HG03565 (cell line): Measurements from ENCODE around the gene RCOR3.
"Not testable (repeated sequence)": the region's sequence is repeated elsewhere in the genome, so short reads cannot be mapped to it uniquely, and the experiment has no call there.

Source experiments
- ATAC-seq: cut with Tn5 transposase; IDR thresholded peaks from one replicate; pipeline ENCODE4 v1.9.1; 2021; ENCODE audit warnings: mild to moderate bottlenecking, moderate library complexity; ENCODE audit not compliant: unreplicated experiment

The RCOR3 gene

DNA sequence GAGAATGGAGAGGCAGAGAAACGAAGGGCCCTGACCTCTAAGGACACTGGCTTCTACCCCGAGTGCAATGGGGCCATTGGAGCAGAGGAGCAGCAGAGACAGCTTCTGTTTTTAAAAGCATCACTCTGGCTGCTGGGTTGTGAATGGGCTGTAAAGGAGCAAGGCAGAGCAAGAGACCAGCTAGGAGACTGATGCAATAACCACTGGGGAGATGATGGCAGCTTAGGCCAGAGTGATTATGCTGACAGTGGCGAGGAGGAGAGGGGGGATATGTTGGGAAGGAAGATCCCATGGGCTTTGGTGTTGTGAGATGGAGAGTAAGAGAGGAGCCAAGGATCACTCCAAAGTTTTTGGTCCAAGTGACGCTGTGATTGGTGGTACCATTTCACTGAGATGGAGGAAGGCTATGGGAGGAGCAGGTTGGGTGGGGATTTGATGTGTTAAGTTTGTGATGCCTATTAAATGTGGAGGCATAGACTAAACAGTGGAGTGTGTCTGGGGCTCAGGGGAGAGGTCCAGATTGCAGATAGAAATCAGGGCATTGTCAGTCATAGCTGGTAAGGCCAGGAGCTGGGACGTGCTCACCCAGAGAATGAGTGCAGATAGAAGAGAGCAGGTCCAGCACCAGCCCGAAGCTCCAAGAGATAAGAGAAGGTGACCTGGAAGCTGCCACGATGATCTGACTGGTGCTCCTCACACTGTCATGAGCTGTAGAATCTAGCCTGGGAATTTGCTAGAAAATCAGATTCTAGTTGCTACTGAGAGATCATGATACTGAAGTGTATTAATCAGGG lies 78.5 kb downstream of the RCOR3 start:
- ATAC-seq = no peak

DNA sequence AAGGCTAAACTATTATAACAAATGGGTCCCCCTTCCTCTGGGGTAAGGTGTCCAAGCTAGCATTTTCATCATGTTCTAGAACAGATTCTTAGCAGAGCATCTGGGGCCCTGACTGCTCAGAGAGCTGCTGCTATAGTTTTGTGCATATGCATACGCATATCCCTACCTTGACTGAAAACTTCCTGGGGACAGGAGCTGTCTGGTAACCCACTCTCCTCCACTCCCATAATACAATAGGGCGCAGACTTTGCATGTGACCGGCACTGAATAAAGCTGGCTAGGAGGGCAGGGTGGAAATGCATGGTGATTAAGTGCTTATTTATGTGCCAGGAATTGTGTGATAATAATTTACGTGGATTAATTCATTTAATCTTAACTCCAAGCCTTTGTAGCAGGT lies 79.1 kb downstream of the RCOR3 start:
- ATAC-seq = no peak

DNA sequence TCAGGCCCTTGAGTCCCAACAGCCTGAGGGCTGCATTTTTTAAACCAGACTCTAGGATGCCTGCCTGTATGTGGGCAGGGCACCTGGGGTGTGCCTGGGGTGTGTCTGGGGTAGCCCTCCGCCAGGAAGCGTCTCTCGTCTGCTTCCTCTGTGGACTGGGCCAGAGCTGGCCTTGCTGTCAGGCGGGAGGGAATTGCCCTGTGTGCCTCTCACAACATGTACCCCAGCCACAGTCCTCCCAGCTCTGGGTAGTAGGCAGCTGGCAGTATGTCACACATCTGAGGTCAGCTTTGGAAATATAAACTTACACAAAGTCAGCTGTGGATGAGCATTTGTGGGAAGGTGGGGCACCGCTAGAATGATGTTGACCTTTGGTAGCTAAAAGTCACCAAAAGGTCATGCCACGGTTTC lies 80.5 kb downstream of the RCOR3 start:
- ATAC-seq = no peak

DNA sequence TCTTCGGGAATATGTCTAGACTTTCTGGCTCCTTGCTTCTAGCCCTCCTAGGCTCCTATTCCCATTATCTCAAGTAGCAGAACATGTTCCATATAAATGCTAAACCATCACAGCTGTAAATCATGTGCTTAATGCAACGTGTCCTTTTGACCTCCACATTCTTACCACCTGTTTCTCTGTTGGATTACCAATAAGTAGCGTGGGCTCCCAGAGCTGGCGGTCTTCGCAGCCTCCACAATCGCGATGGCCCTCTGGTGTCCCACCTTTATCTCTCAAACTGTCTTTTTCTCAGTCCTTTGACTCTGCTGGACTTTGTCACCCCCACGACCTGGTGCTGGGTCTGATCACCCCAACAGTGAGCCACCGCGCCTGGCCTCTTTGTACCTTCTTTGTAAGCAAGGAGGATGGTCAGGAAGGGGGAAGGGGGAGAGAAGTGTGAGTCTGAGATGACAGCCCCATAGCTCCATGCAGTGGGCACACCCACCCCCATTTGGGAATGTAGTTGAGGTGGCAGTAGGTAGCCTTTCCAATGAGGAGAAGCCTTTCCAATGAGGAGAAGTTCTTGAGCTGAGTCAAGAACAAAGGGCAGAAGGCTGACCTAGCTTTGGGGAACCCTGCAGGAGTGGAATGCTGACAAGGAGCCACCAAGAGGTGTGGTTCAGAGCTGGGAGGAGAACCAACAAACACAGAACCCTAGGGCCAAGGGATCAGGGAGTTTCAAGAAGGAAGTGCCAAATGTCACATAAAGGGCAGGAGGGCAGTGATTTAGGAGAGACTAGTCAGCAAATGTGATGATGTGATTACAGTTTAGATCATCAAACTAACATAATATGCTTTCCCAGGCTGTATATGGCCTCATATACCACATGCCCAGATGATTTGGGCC lies 81.7 kb downstream of the RCOR3 start:
- ATAC-seq = no peak

GRCh38 chr1:211341999-211342398 lies 82.8 kb downstream of the RCOR3 start:
- no peak for ATAC-seq

DNA sequence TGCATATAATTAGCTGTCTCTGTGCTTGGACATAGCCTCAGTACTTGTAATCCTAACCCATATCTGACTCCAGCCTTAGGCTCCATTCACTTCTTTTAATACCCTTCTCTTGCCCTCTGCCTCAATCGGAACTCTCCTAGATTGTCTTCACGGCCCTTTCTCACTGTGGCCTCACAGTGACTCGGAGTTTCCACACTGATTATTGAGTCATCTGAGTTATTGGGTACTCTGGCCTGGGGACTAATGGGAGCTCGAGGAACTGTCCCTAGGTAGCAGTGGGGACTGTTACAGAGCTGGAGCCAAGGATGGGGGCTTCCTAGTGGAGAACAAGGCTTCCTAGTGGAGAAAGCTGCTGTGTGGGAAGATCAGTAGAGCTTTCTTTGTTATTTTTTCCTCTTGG lies 84.4 kb downstream of the RCOR3 start:
- no peak for ATAC-seq

GRCh38 chr1:211344152-211344618 lies 85.0 kb downstream of the RCOR3 start:
- ATAC-seq = no peak

GRCh38 chr1:211345719-211346118 lies 86.6 kb downstream of the RCOR3 start:
- no peak for ATAC-seq

GRCh38 chr1:211347077-211347844 lies 88.1 kb downstream of the RCOR3 start:
- no peak for ATAC-seq

DNA sequence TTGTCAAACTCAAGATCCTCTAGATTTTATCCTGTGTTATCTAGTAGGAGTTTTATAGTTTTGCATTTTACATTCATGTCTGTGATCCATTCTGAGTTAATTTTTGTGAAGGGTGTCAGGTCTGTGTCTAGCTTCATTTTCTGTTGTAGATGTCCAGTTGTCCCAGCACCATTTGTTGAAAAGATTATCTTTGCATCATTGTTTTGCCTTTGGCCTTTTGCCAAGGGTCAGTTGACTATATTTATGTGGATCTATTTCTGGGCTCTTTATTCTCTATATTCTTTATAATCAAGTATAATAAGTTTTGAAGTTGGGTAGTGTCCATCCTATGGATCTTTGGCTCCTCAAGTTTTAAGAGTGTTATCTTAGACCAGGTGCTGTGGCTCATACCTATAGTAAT lies 89.4 kb downstream of the RCOR3 start:
- no peak for ATAC-seq

GRCh38 chr1:211349741-211350140 lies 90.6 kb downstream of the RCOR3 start:
- no peak for ATAC-seq

DNA sequence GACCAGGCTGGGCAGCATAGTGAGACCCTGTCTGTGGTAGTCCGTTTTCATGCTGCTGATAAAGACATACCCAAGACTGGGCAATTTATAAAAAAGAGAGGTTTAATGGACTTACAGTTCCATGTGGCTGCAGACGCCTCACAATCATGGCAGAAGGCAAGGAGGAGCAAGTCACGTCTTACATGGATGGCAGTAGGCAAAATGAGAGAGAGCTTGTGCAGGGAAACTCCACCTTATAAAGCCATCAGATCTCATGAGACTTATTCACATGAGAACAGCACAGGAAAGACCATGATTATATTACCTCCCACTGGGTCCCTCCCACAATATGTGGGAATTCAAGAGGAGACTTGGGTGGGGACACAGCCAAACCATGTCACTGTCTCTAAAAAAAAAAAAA lies 92.9 kb downstream of the RCOR3 start:
- not testable (repeated sequence) for ATAC-seq

GRCh38 chr1:211352465-211352864 lies 93.3 kb downstream of the RCOR3 start:
- no peak for ATAC-seq

DNA sequence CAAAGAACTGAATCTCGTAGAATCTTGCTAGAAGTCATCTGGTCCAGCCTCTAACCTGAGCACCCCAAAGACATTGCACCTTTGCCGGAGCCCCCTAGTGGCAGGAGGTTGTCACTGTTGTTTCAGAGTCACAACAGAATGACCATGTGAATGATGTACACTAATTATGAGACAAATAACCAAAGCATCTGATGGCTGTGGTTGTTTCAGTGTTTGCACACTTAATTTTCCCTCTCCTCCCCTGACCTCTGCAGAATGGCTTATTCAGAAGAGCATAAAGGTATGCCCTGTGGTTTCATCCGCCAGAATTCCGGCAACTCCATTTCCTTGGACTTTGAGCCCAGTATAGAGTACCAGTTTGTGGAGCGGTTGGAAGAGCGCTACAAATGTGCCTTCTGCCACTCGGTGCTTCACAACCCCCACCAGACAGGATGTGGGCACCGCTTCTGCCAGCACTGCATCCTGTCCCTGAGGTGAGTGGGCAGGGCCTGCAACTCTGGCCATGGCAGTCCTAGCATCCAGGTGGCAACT lies 93.9 kb downstream of the RCOR3 start:
- ATAC-seq = peak; percentile 89

GRCh38 chr1:211353562-211354212 lies 94.5 kb downstream of the RCOR3 start:
- ATAC-seq = no peak

DNA sequence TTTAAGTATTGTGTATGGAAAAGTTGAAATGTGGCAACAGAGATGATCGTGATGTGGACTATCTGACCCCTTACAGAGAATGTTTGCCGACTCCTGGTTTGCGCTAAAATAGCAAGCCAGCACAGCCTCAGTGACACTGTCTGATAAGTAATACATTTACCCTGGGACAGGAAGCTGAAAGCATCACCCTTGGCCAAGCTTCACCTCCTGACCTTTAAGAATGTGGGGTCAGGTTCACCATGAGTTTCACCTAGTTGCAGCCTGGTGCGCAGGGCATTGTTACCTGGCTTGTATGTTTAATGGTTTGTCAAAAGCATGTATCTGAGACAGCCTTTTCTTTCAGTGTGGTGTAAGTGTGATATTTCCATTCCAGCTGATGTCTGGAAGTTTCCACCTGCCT lies 96.7 kb downstream of the RCOR3 start:
- ATAC-seq = no peak

- no peak for ATAC-seq
These were observed 97.7 kb downstream of the RCOR3 start for GRCh38 chr1:211356723-211357407.

DNA sequence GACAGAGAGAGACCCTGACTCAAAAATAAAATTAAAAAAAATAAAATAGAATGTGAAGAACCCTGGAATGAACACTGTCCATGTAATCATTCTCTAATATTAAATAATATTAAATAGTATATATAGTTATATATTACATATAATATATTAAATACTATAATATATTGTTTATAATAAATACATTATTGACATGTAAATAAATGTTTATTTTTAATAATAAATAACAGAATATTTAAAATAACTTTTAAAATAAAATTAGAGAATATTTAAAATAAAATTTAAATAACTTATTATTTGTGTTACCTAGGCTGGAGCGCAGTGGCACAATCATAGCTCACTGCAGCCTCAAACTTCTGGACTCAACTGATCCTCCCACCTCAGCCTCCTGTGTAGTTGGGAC lies 99.5 kb downstream of the RCOR3 start:
- ATAC-seq = no peak

DNA sequence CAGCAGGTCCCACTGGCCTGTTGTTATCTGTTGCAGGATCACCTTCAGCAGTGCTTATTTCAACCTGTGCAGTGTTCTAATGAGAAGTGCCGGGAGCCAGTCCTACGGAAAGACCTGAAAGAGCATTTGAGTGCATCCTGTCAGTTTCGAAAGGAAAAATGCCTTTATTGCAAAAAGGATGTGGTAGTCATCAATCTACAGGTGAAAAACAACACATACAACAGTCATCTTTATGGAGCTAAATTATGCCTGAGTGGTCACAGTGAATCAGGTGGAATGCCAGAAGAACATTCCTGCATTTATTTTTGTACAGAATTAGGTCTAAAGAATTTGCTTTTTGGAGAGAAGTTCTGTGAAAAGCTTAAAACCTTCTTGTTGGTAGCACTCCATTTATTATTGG lies 100.7 kb downstream of the RCOR3 start:
- ATAC-seq = no peak

- ATAC-seq = no peak
These were observed 102.0 kb downstream of the RCOR3 start for GRCh38 chr1:211361202-211361601.
